SJCRH30 (cell line): ENCODE results near the gene PPP2R2C. TPM values are rescaled to one million over a fixed set of nuclear protein-coding genes. Genes with fewer than 3 reads are reported as not detected.
A peak's percentile ranks its signal among the peaks of the same experiment; 100 is the strongest.

Source experiments
- DNase-seq, 2 experiments: peaks; one replicate each; pipeline ENCODE4 v3.0.0-alpha.2; 2015 to 2020
- H3K27ac ChIP-seq: fragments of 250-450 bp; sonication (Bioruptor Pico); 2 replicates; pipeline ENCODE4 v1.5.1; 2020; ENCODE audit warnings: mild to moderate bottlenecking, moderate library complexity
- H3K27me3 ChIP-seq: fragments of 250-450 bp; sonication (Bioruptor Pico); 2 replicates; pipeline ENCODE4 v1.5.1; 2020; ENCODE audit warnings: mild to moderate bottlenecking, moderate library complexity
- H3K36me3 ChIP-seq: fragments of 250-450 bp; sonication (Bioruptor Pico); 2 replicates; pipeline ENCODE4 v1.5.1; 2020; ENCODE audit warnings: mild to moderate bottlenecking, moderate library complexity
- H3K4me1 ChIP-seq: fragments of 250-450 bp; sonication (Bioruptor Pico); 2 replicates; pipeline ENCODE4 v1.5.1; 2020; ENCODE audit warnings: mild to moderate bottlenecking, moderate library complexity
- H3K4me3 ChIP-seq: fragments of 250-450 bp; sonication (Bioruptor Pico); 2 replicates; pipeline ENCODE4 v1.5.1; 2020; ENCODE audit warnings: mild to moderate bottlenecking, moderate library complexity
- H3K9me3 ChIP-seq: fragments of 250-450 bp; sonication (Bioruptor Pico); replicated peaks from 2 replicates; pipeline ENCODE4 v1.5.1; 2020; ENCODE audit warnings: mild to moderate bottlenecking, moderate library complexity
- total RNA-seq: library from RNA; depleted of rRNA; stranded (reverse); fragments of >200 nt; shearing (Covaris generic); gene quantifications from 2 replicates; pipeline ENCODE4 v1.2.3, GENCODE V29; 2014

The PPP2R2C gene
- total RNA-seq, 1 experiment from 2014 or later, result not detected

DNA sequence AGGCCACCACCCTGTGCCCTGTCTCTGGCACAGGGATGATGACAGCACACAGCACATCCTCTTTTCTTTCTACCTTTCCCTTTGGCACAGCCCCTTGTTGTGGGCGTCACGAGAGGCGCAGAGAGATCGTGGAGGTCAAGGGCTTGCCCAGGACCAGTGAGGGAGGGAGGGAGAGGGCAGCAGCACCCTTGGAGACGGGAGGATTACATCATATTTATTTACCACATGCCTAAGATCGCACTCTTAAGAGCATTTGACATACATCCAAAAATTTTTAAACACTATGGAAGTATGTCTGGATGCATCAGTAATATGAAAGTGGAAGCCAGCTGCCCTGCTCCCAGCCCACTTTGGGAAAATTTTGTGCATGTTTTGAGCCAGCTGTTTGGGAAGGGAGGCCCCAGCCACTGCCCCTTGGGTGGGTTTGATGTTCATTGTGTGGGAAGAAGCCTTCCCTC is 190.1 kb downstream of the PPP2R2C start:
- Histone ChIP-seq H3K36me3 (no peaks in the 10 kb centered on the region), H3K27ac (no peak overlapping the region), H3K4me3 (no peak overlapping the region), H3K9me3 (no peaks in the 10 kb centered on the region), H3K27me3 (no peaks in the 10 kb centered on the region), H3K4me1 (no peaks in the 10 kb centered on the region; the same call in 1 of the 2 replicates)
- DNase-seq, result no peak

DNA sequence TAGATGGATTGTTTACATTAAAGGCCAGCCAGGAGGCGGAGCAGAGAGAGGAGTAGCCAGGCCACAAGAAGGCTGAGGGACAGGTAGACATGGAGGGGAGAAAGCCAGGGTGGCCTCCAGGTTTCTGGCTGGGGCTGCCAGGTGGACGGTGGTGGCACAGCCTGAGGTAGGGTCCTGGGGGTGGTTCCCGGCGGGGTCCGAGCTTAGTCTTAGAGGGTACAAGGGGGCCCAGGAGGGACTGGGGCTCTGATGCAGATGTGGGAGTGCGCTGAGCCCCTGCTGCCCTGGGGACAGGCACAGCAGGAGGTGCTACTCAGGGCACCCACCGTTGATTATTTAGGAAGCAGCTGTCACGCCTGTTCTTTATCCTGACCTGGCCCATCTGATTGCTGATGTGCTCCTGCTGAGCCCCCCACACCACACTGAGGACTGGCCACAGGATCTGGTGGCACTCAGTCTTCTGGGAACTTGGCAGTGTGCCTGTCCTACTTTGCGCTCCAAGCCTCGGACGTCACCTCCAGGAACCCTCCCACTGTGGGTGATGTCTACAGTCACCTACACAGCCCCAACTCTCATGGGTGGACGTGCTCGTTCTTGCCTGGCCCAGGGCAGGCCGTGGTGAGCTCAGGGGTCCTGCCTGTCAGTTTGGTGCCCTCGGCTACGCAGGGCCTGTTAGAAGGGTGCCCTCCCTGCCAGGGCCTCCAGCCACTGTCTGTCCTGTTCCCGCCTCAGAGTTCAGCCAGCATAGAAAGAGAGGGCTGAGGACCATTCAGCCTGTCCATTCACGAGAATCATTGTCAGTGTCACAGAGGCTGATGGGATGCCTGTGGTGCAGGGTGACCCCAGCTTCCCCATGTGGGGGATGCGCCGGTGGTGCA is 190.7 kb downstream of the PPP2R2C start:
- no peak for DNase-seq
- H3K27me3 ChIP-seq, result no peaks in the 10 kb centered on the region
- no peak overlapping the region for H3K27ac ChIP-seq
- H3K9me3 ChIP-seq, result no peaks in the 10 kb centered on the region
- H3K36me3 ChIP-seq, result no peaks in the 10 kb centered on the region
- no peak overlapping the region for H3K4me3 ChIP-seq
- H3K4me1 ChIP-seq, result no peaks in the 10 kb centered on the region; the same call in 1 of the 2 replicates

DNA sequence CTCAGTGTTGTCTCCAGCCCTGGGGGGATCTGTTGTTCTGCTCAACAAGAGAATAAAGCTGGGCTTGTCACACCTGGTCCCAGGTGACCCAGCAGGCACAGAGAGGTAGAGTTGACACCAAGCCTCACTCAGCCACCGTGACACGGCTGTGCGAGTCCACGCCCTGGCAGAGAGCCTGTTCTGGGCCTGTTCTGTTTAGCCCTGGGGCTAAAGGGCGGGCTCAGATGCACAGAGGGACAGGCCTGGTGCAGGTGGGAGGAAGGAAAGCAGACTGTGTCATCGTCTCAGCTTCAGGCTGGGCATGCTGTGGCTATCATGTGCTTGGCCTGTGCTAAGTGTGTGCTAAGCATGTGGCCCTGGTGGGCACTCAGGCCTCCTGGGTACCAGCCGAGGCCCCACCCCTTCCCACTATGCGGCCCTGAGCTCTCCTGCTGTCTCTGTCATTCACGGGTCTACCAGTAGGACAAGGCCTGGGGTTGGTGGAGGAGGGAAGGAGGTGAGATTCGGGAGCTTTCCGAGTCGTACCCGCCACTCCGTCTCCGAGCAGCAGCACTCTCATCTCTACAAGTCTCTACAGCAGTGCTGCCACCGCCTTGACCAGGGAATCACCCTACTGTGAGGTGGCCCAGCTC is 191.9 kb downstream of the PPP2R2C start:
- H3K4me3 ChIP-seq, result no peak overlapping the region
- H3K9me3 ChIP-seq, result no peaks in the 10 kb centered on the region
- no peak overlapping the region for H3K27ac ChIP-seq
- DNase-seq, result peak in 1 of 2 experiments; percentile 24
- no peaks in the 10 kb centered on the region; the same call in 1 of the 2 replicates for H3K4me1 ChIP-seq
- no peaks in the 10 kb centered on the region for H3K27me3 ChIP-seq
- no peaks in the 10 kb centered on the region for H3K36me3 ChIP-seq

DNA sequence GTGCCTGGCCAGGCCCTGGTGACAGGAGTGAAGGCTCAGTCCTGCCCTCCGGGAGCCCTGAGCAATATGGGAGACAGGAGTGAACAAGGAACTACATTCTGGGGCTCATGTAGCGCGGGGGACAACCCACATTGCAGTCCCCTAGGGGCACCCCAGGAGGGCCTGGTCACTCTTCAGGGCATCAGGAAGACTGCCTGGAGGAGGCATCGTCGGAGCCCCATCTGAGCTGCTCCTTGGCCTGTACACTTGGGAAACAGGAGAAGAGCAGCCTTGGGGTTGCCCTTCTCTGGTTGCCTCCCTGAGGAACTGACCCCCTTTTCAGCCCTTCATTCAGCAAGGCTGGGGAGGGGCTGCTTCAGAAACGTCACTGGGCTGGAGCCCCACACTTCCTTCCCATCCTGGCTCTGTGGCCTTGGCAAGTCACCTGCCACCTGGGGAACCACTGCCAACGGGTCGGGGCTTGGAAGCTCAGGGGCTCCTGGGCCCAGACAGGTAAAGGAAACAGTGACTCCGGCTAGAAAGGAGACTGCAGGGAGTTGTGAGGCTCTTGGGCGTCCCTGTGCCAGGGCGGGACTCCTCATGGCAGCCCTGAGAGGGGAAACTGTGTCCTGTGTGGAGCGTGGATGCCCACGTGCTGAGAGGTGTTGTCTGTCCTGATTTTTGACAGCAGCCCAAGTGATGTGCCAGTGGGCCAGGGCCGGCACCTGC is 192.7 kb downstream of the PPP2R2C start:
- H3K36me3 ChIP-seq, result no peaks in the 10 kb centered on the region
- H3K4me3 ChIP-seq, result no peak overlapping the region
- no peaks in the 10 kb centered on the region for H3K27me3 ChIP-seq
- no peak for DNase-seq
- H3K4me1 ChIP-seq, result no peaks in the 10 kb centered on the region; the same call in 1 of the 2 replicates
- no peak overlapping the region for H3K27ac ChIP-seq
- no peaks in the 10 kb centered on the region for H3K9me3 ChIP-seq

DNA sequence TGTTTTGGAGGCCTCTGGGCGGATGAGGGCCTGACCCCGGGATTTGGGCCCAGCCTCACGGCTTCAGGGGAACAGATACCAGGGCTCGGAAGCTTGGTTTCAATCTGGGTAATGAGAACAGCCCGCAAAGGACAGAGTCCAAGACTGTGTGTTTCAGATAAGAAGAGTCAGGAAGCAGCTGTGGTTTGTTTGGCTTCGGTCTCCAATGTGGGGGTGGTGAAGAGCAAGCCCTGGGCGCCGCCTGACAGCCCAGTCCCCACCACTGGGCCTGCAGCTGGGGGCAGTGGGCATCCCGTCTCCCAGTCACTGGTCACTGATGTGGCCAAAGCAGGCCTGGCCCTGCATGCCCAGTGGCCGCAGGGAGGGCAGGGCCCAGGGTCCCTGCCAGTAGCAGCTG is 193.6 kb downstream of the PPP2R2C start:
- H3K4me3 ChIP-seq, result no peak overlapping the region
- no peaks in the 10 kb centered on the region for H3K9me3 ChIP-seq
- no peaks in the 10 kb centered on the region for H3K27me3 ChIP-seq
- peaks cover under 1% of the 10 kb centered on the region for H3K4me1 ChIP-seq
- no peaks in the 10 kb centered on the region for H3K36me3 ChIP-seq
- DNase-seq, result no peak
- H3K27ac ChIP-seq, result no peak overlapping the region

DNA sequence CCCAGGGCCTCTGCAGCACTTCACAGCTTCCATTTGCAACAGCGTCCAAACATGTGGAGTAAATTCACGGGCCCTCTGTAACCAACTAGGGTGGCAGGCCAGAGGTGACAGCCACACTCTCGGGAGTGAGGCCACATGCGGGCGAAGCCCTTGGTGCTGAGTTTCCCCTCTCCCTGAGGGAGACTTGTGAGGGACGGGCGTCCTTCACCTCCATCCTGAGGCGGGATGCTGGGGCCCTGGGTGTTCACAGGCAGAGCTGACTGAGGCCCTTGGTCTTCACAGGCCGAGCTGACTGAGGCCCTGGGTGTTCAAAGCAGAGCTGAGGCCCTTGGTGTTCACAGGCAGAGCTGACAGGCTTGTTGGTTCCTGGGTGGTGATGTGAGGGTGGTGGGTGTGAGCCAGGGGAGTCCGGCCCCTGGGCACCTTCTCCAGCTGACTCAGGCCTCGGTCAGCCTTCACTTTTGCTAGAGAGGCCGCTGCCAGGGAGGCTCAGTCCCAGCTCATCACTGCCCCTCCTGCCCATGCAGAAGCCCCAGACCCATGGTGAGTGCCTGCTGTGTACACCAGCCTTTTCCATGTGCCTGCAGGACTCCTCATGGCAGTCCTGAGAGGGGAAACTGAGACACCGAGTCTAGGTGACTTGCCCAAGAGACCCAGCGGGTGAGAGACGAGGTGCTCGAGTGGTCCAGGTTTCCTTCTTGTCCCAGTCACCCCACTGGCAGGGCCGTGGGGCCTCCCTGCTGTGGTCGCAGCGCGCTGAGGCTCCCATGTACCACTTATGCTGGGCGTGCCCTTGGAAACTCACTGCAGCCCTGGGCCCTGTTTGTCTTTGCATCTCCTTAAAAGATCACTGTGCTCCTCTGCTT is 194.2 kb downstream of the PPP2R2C start:
- no peaks in the 10 kb centered on the region for H3K36me3 ChIP-seq
- DNase-seq, result no peak
- H3K4me3 ChIP-seq, result no peak overlapping the region
- no peaks in the 10 kb centered on the region for H3K27me3 ChIP-seq
- no peaks in the 10 kb centered on the region for H3K9me3 ChIP-seq
- H3K4me1 ChIP-seq, result peaks cover 7% of the 10 kb centered on the region
- no peak overlapping the region for H3K27ac ChIP-seq

DNA sequence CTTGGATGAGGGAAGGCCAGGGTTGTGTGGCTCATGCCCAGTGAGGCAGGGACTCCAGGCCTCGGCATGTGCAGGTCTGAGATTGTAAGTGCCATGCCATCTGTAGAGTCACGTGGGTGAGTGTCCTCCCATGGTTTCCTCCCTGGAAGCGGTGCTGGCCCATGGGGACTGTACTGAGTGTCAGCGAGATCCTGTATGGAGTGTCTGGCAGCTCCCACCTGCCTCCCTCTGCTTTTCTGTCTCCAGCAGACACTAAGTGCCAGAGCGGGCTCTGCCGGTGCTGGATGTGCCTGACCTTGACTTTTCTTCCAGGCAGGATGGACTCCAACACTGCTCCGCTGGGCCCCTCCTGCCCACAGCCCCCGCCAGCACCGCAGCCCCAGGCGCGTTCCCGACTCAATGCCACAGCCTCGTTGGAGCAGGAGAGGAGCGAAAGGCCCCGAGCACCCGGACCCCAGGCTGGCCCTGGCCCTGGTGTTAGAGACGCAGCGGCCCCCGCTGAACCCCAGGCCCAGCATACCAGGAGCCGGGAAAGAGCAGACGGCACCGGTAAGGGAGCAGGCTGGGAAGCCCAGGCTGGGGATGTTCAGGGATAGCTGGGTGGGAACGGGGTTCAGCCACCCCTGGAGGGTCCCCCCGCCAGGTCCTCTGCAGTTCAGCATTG is 195.1 kb downstream of the PPP2R2C start:
- Histone ChIP-seq H3K27ac (no peak overlapping the region), H3K4me1 (peaks cover 13% of the 10 kb centered on the region), H3K27me3 (no peaks in the 10 kb centered on the region), H3K9me3 (no peaks in the 10 kb centered on the region), H3K4me3 (no peak overlapping the region), H3K36me3 (no peaks in the 10 kb centered on the region)
- DNase-seq, result no peak

DNA sequence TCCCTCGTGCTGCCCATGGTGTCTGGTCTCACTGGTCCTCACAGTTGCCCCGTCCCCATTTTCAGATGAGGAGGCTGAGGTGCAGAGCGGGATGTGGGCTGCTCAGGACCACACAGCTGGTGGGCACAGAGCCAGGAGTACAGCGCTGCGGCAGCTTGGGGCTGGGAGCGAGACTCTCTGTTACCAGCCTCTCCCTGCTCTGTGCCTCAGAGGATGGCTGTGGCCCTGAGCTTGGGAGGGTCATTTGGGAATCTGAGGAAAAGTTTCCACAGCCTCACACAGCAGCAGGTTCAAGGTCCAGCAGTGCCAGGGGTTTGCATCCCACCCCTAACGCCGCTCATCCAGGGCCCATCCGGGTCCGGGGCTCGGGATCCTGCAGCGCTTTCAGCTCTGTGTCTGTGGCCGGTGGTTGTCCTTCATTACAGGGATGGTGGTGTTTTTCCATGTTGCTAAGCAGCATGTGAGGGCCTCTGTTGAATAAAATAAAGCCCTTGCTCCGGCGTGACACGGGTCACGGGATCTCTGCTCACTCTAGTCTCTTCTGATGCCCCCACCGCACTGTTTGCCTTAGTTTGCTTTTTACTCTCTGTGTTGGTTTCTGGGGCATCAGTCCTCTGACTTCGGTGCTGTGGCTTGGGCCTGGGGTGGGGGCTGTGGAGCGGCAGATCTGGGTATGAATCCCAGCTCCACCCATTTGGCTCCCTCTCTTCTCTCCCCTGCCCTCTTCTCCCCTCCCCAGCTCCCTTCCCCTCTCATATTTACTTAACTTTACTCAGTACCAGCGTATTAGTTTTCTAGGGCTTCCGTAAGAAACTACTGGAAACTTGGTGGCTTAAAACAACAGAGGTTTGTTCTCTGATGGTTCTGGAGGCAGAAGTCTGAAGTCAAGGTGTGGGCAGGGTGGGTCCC is 196.3 kb downstream of the PPP2R2C start:
- Histone ChIP-seq H3K4me1 (peaks cover 13% of the 10 kb centered on the region), H3K36me3 (no peaks in the 10 kb centered on the region), H3K27ac (no peak overlapping the region), H3K27me3 (no peaks in the 10 kb centered on the region), H3K9me3 (no peaks in the 10 kb centered on the region), H3K4me3 (no peak overlapping the region)
- DNase-seq, result peak; percentile 25 to 26

DNA sequence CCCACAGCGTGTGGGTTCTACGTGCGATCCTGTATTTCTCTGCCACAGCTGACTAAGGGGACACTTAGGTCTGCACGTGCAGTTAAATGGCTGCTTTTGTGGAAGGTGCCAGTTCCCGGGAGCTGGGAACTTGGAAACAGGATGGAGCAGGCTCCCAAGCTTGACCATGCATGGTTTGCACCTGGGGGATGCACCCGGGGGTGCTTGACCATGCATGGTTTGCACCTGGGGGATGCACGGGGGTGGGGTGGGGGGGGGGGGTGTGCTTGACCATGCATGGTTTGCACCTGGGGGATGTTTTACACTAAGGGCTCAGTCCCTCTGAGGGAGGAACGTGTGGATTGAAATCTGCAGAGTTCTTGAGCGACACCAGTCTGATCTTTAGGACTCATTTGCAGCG is 197.1 kb downstream of the PPP2R2C start:
- Histone ChIP-seq H3K4me1 (peaks cover 13% of the 10 kb centered on the region), H3K4me3 (no peak overlapping the region), H3K27me3 (no peaks in the 10 kb centered on the region), H3K27ac (no peak overlapping the region), H3K36me3 (no peaks in the 10 kb centered on the region), H3K9me3 (no peaks in the 10 kb centered on the region)
- DNase-seq, result no peak

DNA sequence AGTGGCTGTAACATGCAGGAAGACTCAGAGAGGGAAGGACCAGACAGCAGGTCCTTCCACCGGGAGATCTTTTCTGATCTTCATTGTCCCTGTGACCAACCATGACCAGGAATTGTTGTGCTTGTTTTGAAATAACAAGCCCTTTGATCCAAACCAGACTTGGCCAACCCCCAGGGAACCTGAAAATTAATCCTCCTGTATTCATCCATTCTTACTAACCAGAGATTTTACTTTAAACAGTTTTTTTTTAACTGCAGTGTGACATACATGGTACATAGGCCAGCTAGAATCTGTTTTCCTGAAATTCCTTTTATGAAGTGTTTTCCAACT is 198.8 kb downstream of the PPP2R2C start:
- Histone ChIP-seq H3K4me1 (peaks cover 16% of the 10 kb centered on the region), H3K4me3 (no peak overlapping the region)

DNA sequence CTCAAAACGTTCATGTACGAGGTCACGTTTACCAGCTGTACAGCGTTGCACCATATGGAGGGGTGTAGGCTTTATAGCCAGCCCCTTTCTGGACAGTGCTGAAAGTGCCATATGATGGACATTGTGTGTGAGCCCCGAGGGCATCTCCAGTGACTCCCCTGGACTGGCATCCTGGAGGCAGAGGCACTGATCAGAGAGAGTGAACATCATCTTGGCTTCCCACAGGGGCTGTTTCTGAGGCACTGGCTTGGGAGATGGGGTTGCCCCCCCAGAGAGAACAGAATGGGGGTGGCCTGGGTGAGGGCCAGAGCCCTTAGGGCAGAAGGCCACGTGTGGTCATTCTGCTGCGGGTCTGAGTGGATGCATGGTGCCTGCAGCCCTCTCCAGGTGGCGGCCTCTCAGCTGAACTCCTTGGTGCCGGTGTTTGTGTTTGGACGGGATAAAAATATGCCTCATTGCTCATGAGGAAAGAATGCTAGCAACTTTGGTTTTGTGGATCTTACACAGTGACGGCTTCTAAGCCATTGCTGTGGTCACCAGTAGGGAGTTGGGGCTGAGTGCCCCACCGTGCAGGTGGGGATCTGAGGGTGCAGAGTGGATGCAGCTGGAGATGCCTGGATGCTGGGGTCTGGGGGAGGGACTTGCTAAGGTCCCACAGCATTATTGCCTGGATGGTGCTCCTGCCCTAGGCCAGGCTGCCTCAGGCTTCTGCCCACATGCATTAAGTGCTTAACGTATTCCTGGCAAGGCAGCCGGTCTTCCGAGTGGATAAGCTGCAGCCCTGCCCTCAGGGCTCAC is 199.4 kb downstream of the PPP2R2C start:
- DNase-seq, result peak; percentile 36 to 53
- H3K4me1 ChIP-seq, result peaks cover 16% of the 10 kb centered on the region
- H3K4me3 ChIP-seq, result no peak overlapping the region
- no peak overlapping the region for H3K27ac ChIP-seq
- no peaks in the 10 kb centered on the region for H3K27me3 ChIP-seq
- H3K9me3 ChIP-seq, result no peaks in the 10 kb centered on the region
- H3K36me3 ChIP-seq, result no peaks in the 10 kb centered on the region

More for the DNA sequence above, 198.8 kb downstream of the PPP2R2C start:
- H3K27me3 ChIP-seq, result no peaks in the 10 kb centered on the region
- no peak overlapping the region for H3K27ac ChIP-seq
- no peak for DNase-seq
- no peaks in the 10 kb centered on the region for H3K36me3 ChIP-seq
- no peaks in the 10 kb centered on the region for H3K9me3 ChIP-seq

DNA sequence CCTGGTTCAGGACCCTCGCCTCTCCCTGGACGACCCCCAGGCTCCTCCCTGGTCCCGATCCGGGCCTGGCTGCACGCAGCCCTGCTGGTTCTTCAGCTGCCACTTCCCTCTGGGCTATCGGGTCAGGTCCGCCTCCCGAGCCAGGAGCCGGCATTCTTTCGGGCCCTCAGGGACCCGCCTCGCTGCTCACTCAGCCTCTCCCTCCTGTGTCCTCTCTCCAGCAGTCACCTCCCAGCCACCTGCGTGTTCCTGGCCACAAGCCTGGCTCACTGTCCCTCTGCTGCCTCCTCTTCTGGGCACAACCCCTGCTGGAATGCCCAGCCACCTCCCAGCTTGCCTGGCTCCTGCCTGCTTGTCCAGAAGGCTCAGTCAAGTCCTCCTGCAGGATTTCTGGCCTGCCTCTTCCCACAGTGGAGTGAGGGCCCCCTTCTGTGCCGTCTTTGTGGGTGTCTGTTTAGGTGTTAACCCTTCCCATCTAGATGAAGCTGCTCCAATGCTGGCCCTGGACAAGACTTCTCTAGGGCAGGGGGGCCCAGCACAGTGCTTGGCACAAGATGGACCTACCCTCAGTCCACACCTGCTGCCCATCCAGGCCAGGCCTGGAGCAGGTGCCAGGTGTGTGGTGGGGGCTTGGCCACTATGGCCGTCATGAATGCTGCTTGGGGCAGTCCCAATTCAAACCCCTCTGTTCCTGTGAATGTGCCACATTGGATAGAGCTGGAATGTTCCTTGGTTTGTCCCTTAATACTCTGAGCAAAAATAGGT is 200.5 kb downstream of the PPP2R2C start:
- DNase-seq, result no peak
- Histone ChIP-seq H3K9me3 (no peaks in the 10 kb centered on the region), H3K27ac (no peak overlapping the region), H3K4me1 (peaks cover 16% of the 10 kb centered on the region), H3K4me3 (no peak overlapping the region), H3K36me3 (no peaks in the 10 kb centered on the region), H3K27me3 (no peaks in the 10 kb centered on the region)
